ENCODE results near the gene GLDC.

DNA sequence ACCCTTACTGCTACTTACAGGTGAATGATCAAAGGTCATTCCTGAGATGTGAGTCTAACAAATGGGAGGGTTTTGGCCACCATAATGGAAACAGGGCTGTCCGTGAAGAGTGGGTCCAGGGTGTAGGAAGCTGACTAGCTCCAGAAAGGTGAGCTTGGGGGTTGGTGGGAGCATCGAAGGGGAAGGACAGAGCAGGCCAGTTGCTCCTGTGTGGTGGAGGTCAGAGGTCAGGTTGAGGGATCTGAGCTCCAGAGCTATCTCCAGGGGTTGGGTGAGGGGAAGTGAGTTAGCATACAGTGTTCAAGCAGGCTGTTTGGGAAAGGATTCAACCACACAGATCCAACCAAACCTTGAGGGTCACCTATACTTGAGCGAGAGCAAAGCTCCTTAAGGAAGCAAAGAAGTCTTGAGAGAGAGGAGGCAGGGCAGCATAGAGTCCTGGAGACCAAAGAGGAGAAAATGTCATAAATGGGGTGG is 18.7 kb upstream of the GLDC start:
- TF ChIP-seq TCF7 (IDR thresholded peaks at IDR 0.05; ENCODE audit: borderline replicate concordance): no peak
- TF ChIP-seq TAF1 (IDR thresholded peaks at IDR 0.05; ENCODE audit: borderline replicate concordance, low read depth, low read length): no peak
- TF ChIP-seq, protein P1, sequence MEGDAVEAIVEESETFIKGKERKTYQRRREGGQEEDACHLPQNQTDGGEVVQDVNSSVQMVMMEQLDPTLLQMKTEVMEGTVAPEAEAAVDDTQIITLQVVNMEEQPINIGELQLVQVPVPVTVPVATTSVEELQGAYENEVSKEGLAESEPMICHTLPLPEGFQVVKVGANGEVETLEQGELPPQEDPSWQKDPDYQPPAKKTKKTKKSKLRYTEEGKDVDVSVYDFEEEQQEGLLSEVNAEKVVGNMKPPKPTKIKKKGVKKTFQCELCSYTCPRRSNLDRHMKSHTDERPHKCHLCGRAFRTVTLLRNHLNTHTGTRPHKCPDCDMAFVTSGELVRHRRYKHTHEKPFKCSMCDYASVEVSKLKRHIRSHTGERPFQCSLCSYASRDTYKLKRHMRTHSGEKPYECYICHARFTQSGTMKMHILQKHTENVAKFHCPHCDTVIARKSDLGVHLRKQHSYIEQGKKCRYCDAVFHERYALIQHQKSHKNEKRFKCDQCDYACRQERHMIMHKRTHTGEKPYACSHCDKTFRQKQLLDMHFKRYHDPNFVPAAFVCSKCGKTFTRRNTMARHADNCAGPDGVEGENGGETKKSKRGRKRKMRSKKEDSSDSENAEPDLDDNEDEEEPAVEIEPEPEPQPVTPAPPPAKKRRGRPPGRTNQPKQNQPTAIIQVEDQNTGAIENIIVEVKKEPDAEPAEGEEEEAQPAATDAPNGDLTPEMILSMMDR (IDR thresholded peaks at IDR 0.05 in 2 of 3, conservative IDR thresholded peaks at IDR 0.05 in 1 of 3; ENCODE audit: control insufficient read depth in 2 of 3, extremely low read depth in 1 of 3, insufficient read depth in 1 of 3, low read depth in 3 of 3, low read length in 3 of 3): no peak
- TF ChIP-seq, protein P2, sequence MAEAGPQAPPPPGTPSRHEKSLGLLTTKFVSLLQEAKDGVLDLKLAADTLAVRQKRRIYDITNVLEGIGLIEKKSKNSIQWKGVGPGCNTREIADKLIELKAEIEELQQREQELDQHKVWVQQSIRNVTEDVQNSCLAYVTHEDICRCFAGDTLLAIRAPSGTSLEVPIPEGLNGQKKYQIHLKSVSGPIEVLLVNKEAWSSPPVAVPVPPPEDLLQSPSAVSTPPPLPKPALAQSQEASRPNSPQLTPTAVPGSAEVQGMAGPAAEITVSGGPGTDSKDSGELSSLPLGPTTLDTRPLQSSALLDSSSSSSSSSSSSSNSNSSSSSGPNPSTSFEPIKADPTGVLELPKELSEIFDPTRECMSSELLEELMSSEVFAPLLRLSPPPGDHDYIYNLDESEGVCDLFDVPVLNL (IDR thresholded peaks at IDR 0.05; ENCODE audit: low read depth, low read length): no peak
- no peak for TF ChIP-seq POLR2AphosphoS2 (IDR thresholded peaks at IDR 0.05; ENCODE audit: low read depth, low read length)
- TF ChIP-seq, protein P3, sequence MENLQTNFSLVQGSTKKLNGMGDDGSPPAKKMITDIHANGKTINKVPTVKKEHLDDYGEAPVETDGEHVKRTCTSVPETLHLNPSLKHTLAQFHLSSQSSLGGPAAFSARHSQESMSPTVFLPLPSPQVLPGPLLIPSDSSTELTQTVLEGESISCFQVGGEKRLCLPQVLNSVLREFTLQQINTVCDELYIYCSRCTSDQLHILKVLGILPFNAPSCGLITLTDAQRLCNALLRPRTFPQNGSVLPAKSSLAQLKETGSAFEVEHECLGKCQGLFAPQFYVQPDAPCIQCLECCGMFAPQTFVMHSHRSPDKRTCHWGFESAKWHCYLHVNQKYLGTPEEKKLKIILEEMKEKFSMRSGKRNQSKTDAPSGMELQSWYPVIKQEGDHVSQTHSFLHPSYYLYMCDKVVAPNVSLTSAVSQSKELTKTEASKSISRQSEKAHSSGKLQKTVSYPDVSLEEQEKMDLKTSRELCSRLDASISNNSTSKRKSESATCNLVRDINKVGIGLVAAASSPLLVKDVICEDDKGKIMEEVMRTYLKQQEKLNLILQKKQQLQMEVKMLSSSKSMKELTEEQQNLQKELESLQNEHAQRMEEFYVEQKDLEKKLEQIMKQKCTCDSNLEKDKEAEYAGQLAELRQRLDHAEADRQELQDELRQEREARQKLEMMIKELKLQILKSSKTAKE (IDR thresholded peaks at IDR 0.05; ENCODE audit: low read depth, poor library complexity, severe bottlenecking): no peak
- no peak for TF ChIP-seq SRF (IDR thresholded peaks at IDR 0.05; ENCODE audit: low read depth in 2 of 2, low read length in 2 of 2)
- no peak for TF ChIP-seq NFYB (IDR thresholded peaks at IDR 0.05; ENCODE audit: insufficient read depth, low read depth, low read length)
- no peak for TF ChIP-seq GATAD2B (conservative IDR thresholded peaks at IDR 0.05; ENCODE audit: low read depth)
- TF ChIP-seq TCF3 (IDR thresholded peaks at IDR 0.05; ENCODE audit: borderline replicate concordance, insufficient read depth, low read depth, low read length): no peak
- no peak for TF ChIP-seq FOXM1 (IDR thresholded peaks at IDR 0.05; ENCODE audit: low read depth, low read length)
- no peak for TF ChIP-seq BMI1 (IDR thresholded peaks at IDR 0.05; ENCODE audit: borderline replicate concordance)

Measured in GM12878 (cell line).